Measurements from ENCODE around the gene KCNH8. TPM values are rescaled to one million over a fixed set of nuclear protein-coding genes. Genes with fewer than 3 reads are reported as not detected.

Gene KCNH8
- total RNA-seq, 1 experiment from 2014 or later = 0.12 TPM

DNA sequence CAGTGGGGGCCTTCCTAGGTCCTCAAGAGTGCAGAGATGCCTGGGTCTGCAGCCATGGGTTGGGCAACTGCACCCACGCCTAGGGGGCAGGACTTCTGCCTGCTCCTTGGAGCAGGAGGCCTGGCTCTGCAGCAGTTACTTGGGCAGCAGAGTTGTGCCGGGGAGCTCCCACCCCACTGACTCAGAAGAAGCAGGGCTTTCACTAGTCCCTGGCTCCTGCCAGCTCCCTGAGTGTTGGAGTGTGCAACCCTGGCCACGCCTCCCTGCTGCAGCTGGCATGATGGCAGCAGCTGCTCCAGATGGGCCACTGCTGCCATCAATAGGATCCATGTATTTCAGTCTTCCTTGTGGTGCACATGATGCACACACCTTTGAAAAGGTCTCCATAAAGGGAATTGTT, 40.6 kb upstream of the KCNH8 start:
- intact Hi-C loops (cut with micrococcal nuclease) = no loop called here

More for the DNA sequence above, 40.6 kb upstream of the KCNH8 start:
- ChIA-PET CTCF (no interaction called here), RAD21 (ENCODE audit: low non-redundant PET in 1 of 2, low total read pairs in 2 of 2, uncharacterized antibody in 2 of 2, unreplicated experiment in 2 of 2) (no interaction called here), POLR2A (no interaction called here)
- Histone ChIP-seq H2AFZ (ENCODE audit: low read depth, low read length, poor library complexity, severe bottlenecking) (no peak overlapping the region), H3K4me1 (ENCODE audit: control insufficient read depth in 1 of 2, insufficient read depth in 2 of 2, low read length in 2 of 2) (no peaks in the 10 kb centered on the region), H3K27ac (ENCODE audit: low read depth, low read length) (no peak overlapping the region), H3K9me2 (ENCODE audit: insufficient read depth) (no peaks in the 10 kb centered on the region), H3K27me3 (ENCODE audit: insufficient read depth, low read length) (no peaks in the 10 kb centered on the region), H4K20me1 (ENCODE audit: insufficient read depth) (no peaks in the 10 kb centered on the region), H3K36me3 (ENCODE audit: control insufficient read depth in 1 of 2, insufficient read depth in 2 of 2, low read length in 2 of 2) (no peaks in the 10 kb centered on the region), H3K4me2 (ENCODE audit: low read length) (no peak overlapping the region), H3K4me3 (replicated peaks in 1 of 2; ENCODE audit: low read depth in 1 of 2, low read length in 2 of 2) (no peak overlapping the region), H3K79me2 (ENCODE audit: insufficient read depth, low read length) (no peaks in the 10 kb centered on the region), H3K9ac (ENCODE audit: low read length) (no peak overlapping the region), H3K9me3 (ENCODE audit: control insufficient read depth in 1 of 2, insufficient read depth in 1 of 2, low read depth in 1 of 2, low read length in 2 of 2) (peaks cover 7 to 9% of the 10 kb centered on the region in 2 experiments; a peak in 2 of 4 replicates)
- no peak for DNase-seq (ENCODE audit: low read depth, low spot score)
- ATAC-seq = no peak
- no TSS peak for BruUV-seq (replicated peaks)
- TF ChIP-seq EGR1 (IDR thresholded peaks at IDR 0.05; ENCODE audit: low read depth) = no peak
- TF ChIP-seq JUND (IDR thresholded peaks at IDR 0.05) = no peak
- TF ChIP-seq, protein P1, sequence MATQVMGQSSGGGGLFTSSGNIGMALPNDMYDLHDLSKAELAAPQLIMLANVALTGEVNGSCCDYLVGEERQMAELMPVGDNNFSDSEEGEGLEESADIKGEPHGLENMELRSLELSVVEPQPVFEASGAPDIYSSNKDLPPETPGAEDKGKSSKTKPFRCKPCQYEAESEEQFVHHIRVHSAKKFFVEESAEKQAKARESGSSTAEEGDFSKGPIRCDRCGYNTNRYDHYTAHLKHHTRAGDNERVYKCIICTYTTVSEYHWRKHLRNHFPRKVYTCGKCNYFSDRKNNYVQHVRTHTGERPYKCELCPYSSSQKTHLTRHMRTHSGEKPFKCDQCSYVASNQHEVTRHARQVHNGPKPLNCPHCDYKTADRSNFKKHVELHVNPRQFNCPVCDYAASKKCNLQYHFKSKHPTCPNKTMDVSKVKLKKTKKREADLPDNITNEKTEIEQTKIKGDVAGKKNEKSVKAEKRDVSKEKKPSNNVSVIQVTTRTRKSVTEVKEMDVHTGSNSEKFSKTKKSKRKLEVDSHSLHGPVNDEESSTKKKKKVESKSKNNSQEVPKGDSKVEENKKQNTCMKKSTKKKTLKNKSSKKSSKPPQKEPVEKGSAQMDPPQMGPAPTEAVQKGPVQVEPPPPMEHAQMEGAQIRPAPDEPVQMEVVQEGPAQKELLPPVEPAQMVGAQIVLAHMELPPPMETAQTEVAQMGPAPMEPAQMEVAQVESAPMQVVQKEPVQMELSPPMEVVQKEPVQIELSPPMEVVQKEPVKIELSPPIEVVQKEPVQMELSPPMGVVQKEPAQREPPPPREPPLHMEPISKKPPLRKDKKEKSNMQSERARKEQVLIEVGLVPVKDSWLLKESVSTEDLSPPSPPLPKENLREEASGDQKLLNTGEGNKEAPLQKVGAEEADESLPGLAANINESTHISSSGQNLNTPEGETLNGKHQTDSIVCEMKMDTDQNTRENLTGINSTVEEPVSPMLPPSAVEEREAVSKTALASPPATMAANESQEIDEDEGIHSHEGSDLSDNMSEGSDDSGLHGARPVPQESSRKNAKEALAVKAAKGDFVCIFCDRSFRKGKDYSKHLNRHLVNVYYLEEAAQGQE (IDR thresholded peaks at IDR 0.05; ENCODE audit: low read depth) = no peak
- no peak for TF ChIP-seq POLR2AphosphoS5 (IDR thresholded peaks at IDR 0.05; ENCODE audit: low read depth, low read length)
- no peak for TF ChIP-seq RAD21 (IDR thresholded peaks at IDR 0.05; ENCODE audit: low read depth)
- no peak for TF ChIP-seq EZH2phosphoT487 (IDR thresholded peaks at IDR 0.05; ENCODE audit: borderline replicate concordance)
- TF ChIP-seq ELF1 (IDR thresholded peaks at IDR 0.05; ENCODE audit: borderline replicate concordance, low read depth) = no peak
- TF ChIP-seq YY1 (IDR thresholded peaks at IDR 0.05; ENCODE audit: extremely low read depth, insufficient replicate concordance, low read depth, low read length) = no peak
- TF ChIP-seq ZFX (IDR thresholded peaks at IDR 0.05) = no peak
- no peak for TF ChIP-seq POLR2A (IDR thresholded peaks at IDR 0.05; ENCODE audit: borderline replicate concordance, extremely low read depth, insufficient read depth, insufficient read length)
- no peak for TF ChIP-seq EZH2 (IDR thresholded peaks at IDR 0.05)
- TF ChIP-seq CEBPB (IDR thresholded peaks at IDR 0.05; ENCODE audit: low read depth) = no peak
- TF ChIP-seq, protein P2, sequence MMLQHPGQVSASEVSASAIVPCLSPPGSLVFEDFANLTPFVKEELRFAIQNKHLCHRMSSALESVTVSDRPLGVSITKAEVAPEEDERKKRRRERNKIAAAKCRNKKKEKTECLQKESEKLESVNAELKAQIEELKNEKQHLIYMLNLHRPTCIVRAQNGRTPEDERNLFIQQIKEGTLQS (IDR thresholded peaks at IDR 0.05) = no peak
- TF ChIP-seq SIN3A (IDR thresholded peaks at IDR 0.05; ENCODE audit: low read depth) = no peak
- TF ChIP-seq, protein P3, sequence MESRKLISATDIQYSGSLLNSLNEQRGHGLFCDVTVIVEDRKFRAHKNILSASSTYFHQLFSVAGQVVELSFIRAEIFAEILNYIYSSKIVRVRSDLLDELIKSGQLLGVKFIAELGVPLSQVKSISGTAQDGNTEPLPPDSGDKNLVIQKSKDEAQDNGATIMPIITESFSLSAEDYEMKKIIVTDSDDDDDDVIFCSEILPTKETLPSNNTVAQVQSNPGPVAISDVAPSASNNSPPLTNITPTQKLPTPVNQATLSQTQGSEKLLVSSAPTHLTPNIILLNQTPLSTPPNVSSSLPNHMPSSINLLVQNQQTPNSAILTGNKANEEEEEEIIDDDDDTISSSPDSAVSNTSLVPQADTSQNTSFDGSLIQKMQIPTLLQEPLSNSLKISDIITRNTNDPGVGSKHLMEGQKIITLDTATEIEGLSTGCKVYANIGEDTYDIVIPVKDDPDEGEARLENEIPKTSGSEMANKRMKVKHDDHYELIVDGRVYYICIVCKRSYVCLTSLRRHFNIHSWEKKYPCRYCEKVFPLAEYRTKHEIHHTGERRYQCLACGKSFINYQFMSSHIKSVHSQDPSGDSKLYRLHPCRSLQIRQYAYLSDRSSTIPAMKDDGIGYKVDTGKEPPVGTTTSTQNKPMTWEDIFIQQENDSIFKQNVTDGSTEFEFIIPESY (IDR thresholded peaks at IDR 0.05; ENCODE audit: extremely low read depth, insufficient replicate concordance, low read length) = no peak
- TF ChIP-seq, protein P4, sequence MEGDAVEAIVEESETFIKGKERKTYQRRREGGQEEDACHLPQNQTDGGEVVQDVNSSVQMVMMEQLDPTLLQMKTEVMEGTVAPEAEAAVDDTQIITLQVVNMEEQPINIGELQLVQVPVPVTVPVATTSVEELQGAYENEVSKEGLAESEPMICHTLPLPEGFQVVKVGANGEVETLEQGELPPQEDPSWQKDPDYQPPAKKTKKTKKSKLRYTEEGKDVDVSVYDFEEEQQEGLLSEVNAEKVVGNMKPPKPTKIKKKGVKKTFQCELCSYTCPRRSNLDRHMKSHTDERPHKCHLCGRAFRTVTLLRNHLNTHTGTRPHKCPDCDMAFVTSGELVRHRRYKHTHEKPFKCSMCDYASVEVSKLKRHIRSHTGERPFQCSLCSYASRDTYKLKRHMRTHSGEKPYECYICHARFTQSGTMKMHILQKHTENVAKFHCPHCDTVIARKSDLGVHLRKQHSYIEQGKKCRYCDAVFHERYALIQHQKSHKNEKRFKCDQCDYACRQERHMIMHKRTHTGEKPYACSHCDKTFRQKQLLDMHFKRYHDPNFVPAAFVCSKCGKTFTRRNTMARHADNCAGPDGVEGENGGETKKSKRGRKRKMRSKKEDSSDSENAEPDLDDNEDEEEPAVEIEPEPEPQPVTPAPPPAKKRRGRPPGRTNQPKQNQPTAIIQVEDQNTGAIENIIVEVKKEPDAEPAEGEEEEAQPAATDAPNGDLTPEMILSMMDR (IDR thresholded peaks at IDR 0.05 in 2 of 3, conservative IDR thresholded peaks at IDR 0.05 in 1 of 3; ENCODE audit: borderline replicate concordance in 1 of 3, insufficient read depth in 1 of 3, low read depth in 2 of 3, low read length in 2 of 3) = no peak
- no peak for TF ChIP-seq SP1 (IDR thresholded peaks at IDR 0.05; ENCODE audit: low read depth)
- no peak for TF ChIP-seq TCF7L2 (IDR thresholded peaks at IDR 0.05; ENCODE audit: borderline replicate concordance, extremely low read depth, insufficient read depth, insufficient read length)
- no peak for TF ChIP-seq SRF (IDR thresholded peaks at IDR 0.05; ENCODE audit: low read depth)
- TF ChIP-seq CBX3 (IDR thresholded peaks at IDR 0.05; ENCODE audit: low read depth) = no peak

All from HCT116 (cell line).